GM12878 (cell line): ENCODE results near the gene LRIT3. TPM values are rescaled to one million over a fixed set of nuclear protein-coding genes. Genes with fewer than 3 reads are reported as not detected.

Experiments
- ATAC-seq: fragments of 200-7000 bp; cut with Tn5 transposase; 3 replicates; pipeline ENCODE4 v1.9.1; 2020; ENCODE audit warnings: mild to moderate bottlenecking, moderate library complexity
- BruUV-seq: library from RNA; stranded (reverse); fragments of 400-500 nt; replicated peaks from 2 replicates; lab custom pipeline; 2021; lab: Mats Ljungman, UMichigan
- CTCF ChIA-PET: fragments of 300-600 bp; sonication (Branson Sonifier 250); formaldehyde crosslinking; extraction: SDS; loops from one replicate; lab custom pipeline; 2021; ENCODE audit warnings: inconsistent platforms; lab: Yijun Ruan, JAX
- POLR2A ChIA-PET: fragments of 350-600 bp; formaldehyde crosslinking; extraction: SDS; loops from one replicate; lab custom pipeline; 2021; ENCODE audit warnings: inconsistent platforms; lab: Charles Lee
- RAD21 ChIA-PET: fragments of 300-600 bp; sonication (Branson Sonifier 250); formaldehyde crosslinking; loops from one replicate; lab custom pipeline; 2023; ENCODE audit warnings: antibody characterized with exemption; ENCODE audit not compliant: unreplicated experiment; lab: Charles Lee
- SMC1A ChIA-PET: fragments of 300-600 bp; sonication (Branson Sonifier 250); formaldehyde crosslinking; loops from one replicate; lab custom pipeline; 2023; ENCODE audit not compliant: unreplicated experiment, uncharacterized antibody; lab: Charles Lee
- DNase-seq: peaks from one replicate; pipeline ENCODE4 v3.0.0-alpha.2; 2011; ENCODE audit warnings: low read depth, low spot score
- FAIRE-seq: peaks from 3 replicates; lab custom pipeline; 2011; peaks lifted over from hg19 to GRCh38; lab: Jason Lieb, UNC
- H2AFZ ChIP-seq: 2 replicates; pipeline ENCODE4 v1.6.0; 2011; ENCODE audit warnings: low read depth, low read length, control low read depth; ENCODE audit not compliant: control insufficient read depth
- H3K27ac ChIP-seq: 2 replicates; pipeline ENCODE4 v1.5.1; 2011; ENCODE audit warnings: control low read depth; ENCODE audit not compliant: control insufficient read depth, insufficient read depth
- H3K27me3 ChIP-seq, 2 experiments: replicated peaks in 1 of 2; 2 replicates each; pipeline versions ENCODE4 v1.6.0 to v1.6.1; 2011; ENCODE audit warnings: low read length in 1 of 2; ENCODE audit not compliant: control insufficient read depth in 2 of 2, insufficient read depth in 2 of 2
- H3K36me3 ChIP-seq, 2 experiments: 2 replicates each; pipeline ENCODE4 v1.5.1; 2011; ENCODE audit warnings: low read length in 1 of 2; ENCODE audit not compliant: control insufficient read depth in 2 of 2, insufficient read depth in 2 of 2
- H3K4me1 ChIP-seq: 2 replicates; pipeline ENCODE4 v1.6.1; 2011; ENCODE audit warnings: mild to moderate bottlenecking, low read length, moderate library complexity, mixed read lengths; ENCODE audit not compliant: control insufficient read depth, insufficient read depth
- H3K4me2 ChIP-seq: 2 replicates; pipeline ENCODE4 v1.6.0; 2011; ENCODE audit warnings: control low read depth; ENCODE audit not compliant: control insufficient read depth, insufficient read depth
- H3K4me3 ChIP-seq: fragments of 200-600 bp; sonication (generic); 2 replicates; pipeline ENCODE4 v1.5.1; 2016
- H3K79me2 ChIP-seq: 2 replicates; pipeline ENCODE4 v1.6.0; 2011; ENCODE audit warnings: low read length; ENCODE audit not compliant: control insufficient read depth, insufficient read depth
- H3K9ac ChIP-seq: 2 replicates; pipeline ENCODE4 v1.8.0; 2011; ENCODE audit warnings: low read length, control low read depth, mixed read lengths; ENCODE audit not compliant: control insufficient read depth, insufficient read depth
- H3K9me3 ChIP-seq: replicated peaks from 3 replicates; pipeline ENCODE4 v1.5.1; 2011; ENCODE audit warnings: mild to moderate bottlenecking, low read length; ENCODE audit not compliant: control insufficient read depth, insufficient read depth
- H4K20me1 ChIP-seq: 2 replicates; pipeline ENCODE4 v1.6.0; 2011; ENCODE audit not compliant: control insufficient read depth, insufficient read depth
- CEBPB ChIP-seq, 2 experiments: fragments of 150-350 bp in 1 of 2; IDR thresholded peaks; 2 replicates each; pipeline ENCODE4 v1.6.1; 2012 to 2014; ENCODE audit warnings: low read depth in 2 of 2, low read length in 2 of 2, borderline replicate concordance in 1 of 2, inconsistent platforms in 1 of 2
- CREB1 ChIP-seq: IDR thresholded peaks from 2 replicates; pipeline ENCODE4 v1.6.1; 2012; ENCODE audit warnings: low read depth, mild to moderate bottlenecking, inconsistent platforms
- EGR1 ChIP-seq, 2 experiments: IDR thresholded peaks; 1 replicate in 1 of 2; 2 replicates in 1 of 2; pipeline ENCODE4 v1.6.1; 2011 to 2012; ENCODE audit warnings: low read depth in 2 of 2, low read length in 2 of 2, borderline replicate concordance in 1 of 2, mild to moderate bottlenecking in 1 of 2, moderate library complexity in 1 of 2
- MTA3 ChIP-seq: IDR thresholded peaks from 2 replicates; pipeline ENCODE4 v1.6.1; 2012; ENCODE audit warnings: low read length, inconsistent platforms, borderline replicate concordance
- MYB ChIP-seq: fragments of 150-350 bp; IDR thresholded peaks from 2 replicates; pipeline ENCODE4 v1.6.1; 2014; ENCODE audit warnings: mild to moderate bottlenecking, low read depth, low read length, borderline replicate concordance
- NR2F1 ChIP-seq: fragments of 450-650 bp; conservative IDR thresholded peaks from 2 replicates; pipeline ENCODE4 v1.6.1; 2017; ENCODE audit warnings: mild to moderate bottlenecking
- NRF1 ChIP-seq: conservative IDR thresholded peaks from 2 replicates; pipeline ENCODE4 v1.6.1; 2011; ENCODE audit warnings: mild to moderate bottlenecking, low read depth, low read length, improper control_type of control experiment
- POLR2AphosphoS2 ChIP-seq: IDR thresholded peaks from 2 replicates; pipeline ENCODE4 v1.6.1; 2011; ENCODE audit warnings: low read depth, mild to moderate bottlenecking, low read length, improper control_type of control experiment, moderate library complexity
- POU2F2 ChIP-seq: IDR thresholded peaks from 3 replicates; pipeline ENCODE4 v1.6.1; 2011; ENCODE audit warnings: low read depth, mild to moderate bottlenecking, low read length, borderline replicate concordance
- STAT1 ChIP-seq: fragments of 450-650 bp; conservative IDR thresholded peaks from 2 replicates; pipeline ENCODE4 v1.6.1; 2014; ENCODE audit warnings: antibody characterized with exemption, mild to moderate bottlenecking
- YY1 ChIP-seq: IDR thresholded peaks from 2 replicates; pipeline ENCODE4 v1.6.1; 2011; ENCODE audit warnings: low read depth, mild to moderate bottlenecking, low read length
- ZNF217 ChIP-seq: fragments of 450-650 bp; IDR thresholded peaks from 2 replicates; pipeline ENCODE4 v1.6.1; 2017; ENCODE audit warnings: antibody characterized with exemption, mild to moderate bottlenecking
- ZSCAN29 ChIP-seq: fragments of 450-650 bp; IDR thresholded peaks from 2 replicates; pipeline ENCODE4 v1.6.1; 2017; ENCODE audit warnings: mild to moderate bottlenecking, moderate library complexity
- WGBS: methylation state at CpG from one replicate; pipeline ENCODE4 v1.1.6; 2016; ENCODE audit warnings: low lambda C conversion rate; ENCODE audit not compliant: insufficient replicate concordance, insufficient coverage; ENCODE audit errors: missing lambda C conversion rate; 5-methylcytosine and 5-hydroxymethylcytosine counted together
- in situ Hi-C: fragments of 300-500 bp; cut with MboI; formaldehyde crosslinking; loops from 9 replicates; pipeline ENCODE4 v1.14.3; 2018; ENCODE audit warnings: mixed read lengths
- intact Hi-C: fragments of 100-400 bp; cut with micrococcal nuclease; formaldehyde crosslinking; loops from one replicate; pipeline ENCODE4 v1.14.2; 2022; ENCODE audit not compliant: unreplicated experiment
- polyA plus RNA-seq, 11 experiments: library from polyadenylated mRNA; depleted of rRNA in 4 of 11; unstranded in 6 of 11; stranded (reverse) in 5 of 11; fragments of >200 nt; fragmentation: Nextera tagmentation in 4 of 11; fragmentation: Illumina TruSeq in 1 of 11; extraction: Ambion mirVana in 4 of 11; extraction: Trizol in 1 of 11; gene quantifications; 1 replicate in 1 of 11; 2 replicates in 10 of 11; pipeline versions ENCODE4 v1.2.1 to v1.2.3, GENCODE V29; 2011 to 2016; ENCODE audit warnings: inconsistent platforms in 2 of 11, missing spikeins in 2 of 11, low read depth in 1 of 11
- total RNA-seq, 4 experiments: library from RNA; depleted of rRNA in 3 of 4; stranded (reverse); fragments of >200 nt in 3 of 4; fragmentation: Illumina TruSeq in 1 of 4; extraction: Trizol in 1 of 4; gene quantifications; 2 replicates each; pipeline versions ENCODE4 v1.2.1 to v1.2.3, GENCODE V29; 2013 to 2021
- TF ChIP-seq, protein P1 (sequence below): IDR thresholded peaks from 2 replicates; pipeline ENCODE4 v1.6.1; 2012; ENCODE audit warnings: low read depth, low read length, improper control_type of control experiment
- TF ChIP-seq, protein P2 (sequence below): fragments of 450-650 bp; IDR thresholded peaks from 2 replicates; pipeline ENCODE4 v1.6.1; 2017; ENCODE audit warnings: borderline replicate concordance
- TF ChIP-seq, protein P3 (sequence below): IDR thresholded peaks from 2 replicates; pipeline ENCODE4 v1.6.1; 2011; ENCODE audit warnings: mild to moderate bottlenecking, low read depth, low read length, moderate library complexity; ENCODE audit not compliant: insufficient replicate concordance
- TF ChIP-seq, protein P4 (sequence below): fragments of 450-650 bp; IDR thresholded peaks from 2 replicates; pipeline ENCODE4 v1.6.1; 2016; ENCODE audit warnings: mild to moderate bottlenecking
- TF ChIP-seq, protein P5 (sequence below): fragments of 450-650 bp; IDR thresholded peaks from 2 replicates; pipeline ENCODE4 v1.6.1; 2017; ENCODE audit warnings: mild to moderate bottlenecking

The LRIT3 gene
- total and polyA plus RNA-seq, 10 of the 15 experiments (the other 5 are each of a cell fraction or from before 2014, with no cell fraction given), result 0.04 to 0.20 (median 0.10) TPM; not detected in 6

DNA sequence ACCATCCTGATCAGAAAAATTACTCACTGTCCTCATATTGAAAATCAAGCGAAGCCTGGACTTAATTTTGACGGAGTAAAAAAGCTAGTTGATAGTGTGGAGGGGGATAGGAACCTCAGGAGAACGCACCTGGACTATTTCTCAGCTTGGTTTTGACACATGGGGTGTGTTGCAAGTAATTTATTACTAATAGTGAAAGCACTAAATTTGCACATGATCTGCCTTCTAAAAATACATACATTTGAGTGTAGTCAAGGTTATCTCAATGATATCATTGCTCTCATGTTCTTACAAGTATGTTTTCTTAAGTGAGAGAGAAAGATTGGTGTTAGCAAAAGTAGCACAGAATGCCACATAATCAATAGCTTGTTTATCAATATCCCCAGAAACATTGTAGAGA is 29.5 kb downstream of the LRIT3 start:
- POLR2A ChIA-PET, result no interaction called here
- peak; percentile 86 for ATAC-seq
- TF ChIP-seq CREB1 (no peak), YY1 (no peak), POU2F2 (no peak), MTA3 (no peak), STAT1 (no peak), CEBPB (IDR thresholded peaks at IDR 0.05; ENCODE audit: borderline replicate concordance in 1 of 2, low read depth in 2 of 2, low read length in 2 of 2) (no peak), EGR1 (IDR thresholded peaks at IDR 0.05; ENCODE audit: borderline replicate concordance in 1 of 2, low read depth in 2 of 2, low read length in 2 of 2) (no peak), NR2F1 (no peak), MYB (no peak), POLR2AphosphoS2 (no peak), NRF1 (no peak), ZNF217 (peak; percentile 46; the same call in 1 of the 2 replicates), ZSCAN29 (no peak)
- TF ChIP-seq, protein P1, sequence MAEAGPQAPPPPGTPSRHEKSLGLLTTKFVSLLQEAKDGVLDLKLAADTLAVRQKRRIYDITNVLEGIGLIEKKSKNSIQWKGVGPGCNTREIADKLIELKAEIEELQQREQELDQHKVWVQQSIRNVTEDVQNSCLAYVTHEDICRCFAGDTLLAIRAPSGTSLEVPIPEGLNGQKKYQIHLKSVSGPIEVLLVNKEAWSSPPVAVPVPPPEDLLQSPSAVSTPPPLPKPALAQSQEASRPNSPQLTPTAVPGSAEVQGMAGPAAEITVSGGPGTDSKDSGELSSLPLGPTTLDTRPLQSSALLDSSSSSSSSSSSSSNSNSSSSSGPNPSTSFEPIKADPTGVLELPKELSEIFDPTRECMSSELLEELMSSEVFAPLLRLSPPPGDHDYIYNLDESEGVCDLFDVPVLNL, result no peak
- TF ChIP-seq, protein P2, sequence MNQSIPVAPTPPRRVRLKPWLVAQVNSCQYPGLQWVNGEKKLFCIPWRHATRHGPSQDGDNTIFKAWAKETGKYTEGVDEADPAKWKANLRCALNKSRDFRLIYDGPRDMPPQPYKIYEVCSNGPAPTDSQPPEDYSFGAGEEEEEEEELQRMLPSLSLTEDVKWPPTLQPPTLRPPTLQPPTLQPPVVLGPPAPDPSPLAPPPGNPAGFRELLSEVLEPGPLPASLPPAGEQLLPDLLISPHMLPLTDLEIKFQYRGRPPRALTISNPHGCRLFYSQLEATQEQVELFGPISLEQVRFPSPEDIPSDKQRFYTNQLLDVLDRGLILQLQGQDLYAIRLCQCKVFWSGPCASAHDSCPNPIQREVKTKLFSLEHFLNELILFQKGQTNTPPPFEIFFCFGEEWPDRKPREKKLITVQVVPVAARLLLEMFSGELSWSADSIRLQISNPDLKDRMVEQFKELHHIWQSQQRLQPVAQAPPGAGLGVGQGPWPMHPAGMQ, result no peak
- TF ChIP-seq, protein P3, sequence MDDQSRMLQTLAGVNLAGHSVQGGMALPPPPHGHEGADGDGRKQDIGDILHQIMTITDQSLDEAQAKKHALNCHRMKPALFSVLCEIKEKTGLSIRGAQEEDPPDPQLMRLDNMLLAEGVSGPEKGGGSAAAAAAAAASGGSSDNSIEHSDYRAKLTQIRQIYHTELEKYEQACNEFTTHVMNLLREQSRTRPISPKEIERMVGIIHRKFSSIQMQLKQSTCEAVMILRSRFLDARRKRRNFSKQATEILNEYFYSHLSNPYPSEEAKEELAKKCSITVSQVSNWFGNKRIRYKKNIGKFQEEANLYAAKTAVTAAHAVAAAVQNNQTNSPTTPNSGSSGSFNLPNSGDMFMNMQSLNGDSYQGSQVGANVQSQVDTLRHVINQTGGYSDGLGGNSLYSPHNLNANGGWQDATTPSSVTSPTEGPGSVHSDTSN, result no peak
- TF ChIP-seq, protein P4, sequence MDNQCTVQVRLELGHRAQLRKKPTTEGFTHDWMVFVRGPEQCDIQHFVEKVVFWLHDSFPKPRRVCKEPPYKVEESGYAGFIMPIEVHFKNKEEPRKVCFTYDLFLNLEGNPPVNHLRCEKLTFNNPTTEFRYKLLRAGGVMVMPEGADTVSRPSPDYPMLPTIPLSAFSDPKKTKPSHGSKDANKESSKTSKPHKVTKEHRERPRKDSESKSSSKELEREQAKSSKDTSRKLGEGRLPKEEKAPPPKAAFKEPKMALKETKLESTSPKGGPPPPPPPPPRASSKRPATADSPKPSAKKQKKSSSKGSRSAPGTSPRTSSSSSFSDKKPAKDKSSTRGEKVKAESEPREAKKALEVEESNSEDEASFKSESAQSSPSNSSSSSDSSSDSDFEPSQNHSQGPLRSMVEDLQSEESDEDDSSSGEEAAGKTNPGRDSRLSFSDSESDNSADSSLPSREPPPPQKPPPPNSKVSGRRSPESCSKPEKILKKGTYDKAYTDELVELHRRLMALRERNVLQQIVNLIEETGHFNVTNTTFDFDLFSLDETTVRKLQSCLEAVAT, result no peak
- TF ChIP-seq, protein P5, sequence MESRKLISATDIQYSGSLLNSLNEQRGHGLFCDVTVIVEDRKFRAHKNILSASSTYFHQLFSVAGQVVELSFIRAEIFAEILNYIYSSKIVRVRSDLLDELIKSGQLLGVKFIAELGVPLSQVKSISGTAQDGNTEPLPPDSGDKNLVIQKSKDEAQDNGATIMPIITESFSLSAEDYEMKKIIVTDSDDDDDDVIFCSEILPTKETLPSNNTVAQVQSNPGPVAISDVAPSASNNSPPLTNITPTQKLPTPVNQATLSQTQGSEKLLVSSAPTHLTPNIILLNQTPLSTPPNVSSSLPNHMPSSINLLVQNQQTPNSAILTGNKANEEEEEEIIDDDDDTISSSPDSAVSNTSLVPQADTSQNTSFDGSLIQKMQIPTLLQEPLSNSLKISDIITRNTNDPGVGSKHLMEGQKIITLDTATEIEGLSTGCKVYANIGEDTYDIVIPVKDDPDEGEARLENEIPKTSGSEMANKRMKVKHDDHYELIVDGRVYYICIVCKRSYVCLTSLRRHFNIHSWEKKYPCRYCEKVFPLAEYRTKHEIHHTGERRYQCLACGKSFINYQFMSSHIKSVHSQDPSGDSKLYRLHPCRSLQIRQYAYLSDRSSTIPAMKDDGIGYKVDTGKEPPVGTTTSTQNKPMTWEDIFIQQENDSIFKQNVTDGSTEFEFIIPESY, result no peak

More for the DNA sequence above, 29.5 kb downstream of the LRIT3 start:
- in situ Hi-C loops (no loop called here), intact Hi-C loops (no loop called here)
- H3K79me2 ChIP-seq, result no peaks in the 10 kb centered on the region
- no peak overlapping the region for H2AFZ ChIP-seq
- ChIA-PET CTCF (interaction anchor here (1.4 kb wide), 2 partner anchors 8 to 641 kb away, joined by 4 to 5 read pairs; no protein-coding TSS in a partner anchor), RAD21 (no interaction called here), SMC1A (interaction anchor here (0.6 kb wide), 1 partner anchor 248 kb away, joined by 3 read pairs; no protein-coding TSS in a partner anchor)
- peak; percentile 44 for FAIRE-seq
- peaks cover 8% of the 10 kb centered on the region; the same call in 1 of the 2 replicates for H3K4me1 ChIP-seq
- peak; percentile 8 for DNase-seq
- peak overlapping the region; percentile 44 for H3K4me2 ChIP-seq
- no peak overlapping the region for H3K4me3 ChIP-seq
- no peak overlapping the region for H3K9ac ChIP-seq
- H3K36me3 ChIP-seq, result no peaks in the 10 kb centered on the region
- WGBS, result 0% methylated on average over 3 of the region's 3 CpGs
- H3K9me3 ChIP-seq, result no peaks in the 10 kb centered on the region
- BruUV-seq, result no TSS peak
- H4K20me1 ChIP-seq, result no peaks in the 10 kb centered on the region
- H3K27me3 ChIP-seq, result no peaks in the 10 kb centered on the region; a peak in 2 of 4 replicates
- H3K27ac ChIP-seq, result no peak overlapping the region
